Neural progenitor cell (in vitro differentiated cells): ENCODE data around the gene DOCK9. TPM values are rescaled to one million over a fixed set of nuclear protein-coding genes. Genes with fewer than 3 reads are reported as not detected.

Source experiments
- DNase-seq: peaks from one replicate; pipeline ENCODE4 v3.0.0-alpha.2; 2016; ENCODE audit warnings: low spot score
- H2AFZ ChIP-seq: fragments of 200-600 bp; sonication (generic); replicated peaks from 2 replicates; pipeline ENCODE4 v1.6.1; 2016; ENCODE audit warnings: antibody characterized with exemption
- H3F3A ChIP-seq: fragments of 200-600 bp; sonication (generic); 2 replicates; pipeline ENCODE4 v1.6.1; 2016; ENCODE audit warnings: antibody characterized with exemption, low read depth
- H3K27ac ChIP-seq: fragments of 200-600 bp; sonication (generic); 2 replicates; pipeline ENCODE4 v1.5.1; 2016; ENCODE audit warnings: mild to moderate bottlenecking
- H3K27me3 ChIP-seq: fragments of 200-600 bp; sonication (generic); 2 replicates; pipeline ENCODE4 v1.6.1; 2016; ENCODE audit warnings: mild to moderate bottlenecking, moderate library complexity
- H3K36me3 ChIP-seq: fragments of 200-600 bp; sonication (generic); 2 replicates; pipeline ENCODE4 v1.5.1; 2016
- H3K4me1 ChIP-seq: fragments of 200-600 bp; sonication (generic); 2 replicates; pipeline ENCODE4 v1.6.1; 2016; ENCODE audit warnings: mixed run types
- H3K4me2 ChIP-seq: fragments of 200-600 bp; sonication (generic); 2 replicates; pipeline ENCODE4 v1.6.1; 2016
- H3K4me3 ChIP-seq: fragments of 200-600 bp; sonication (generic); 2 replicates; pipeline ENCODE4 v1.5.1; 2016
- H3K79me2 ChIP-seq: fragments of 200-600 bp; sonication (generic); 2 replicates; pipeline ENCODE4 v1.6.1; 2016; ENCODE audit warnings: low read depth
- H3K9ac ChIP-seq: fragments of 200-600 bp; sonication (generic); 2 replicates; pipeline ENCODE4 v1.6.1; 2016
- H3K9me3 ChIP-seq: fragments of 200-600 bp; sonication (generic); 2 replicates; pipeline ENCODE4 v1.5.1; 2016; ENCODE audit warnings: low read depth
- H4K20me1 ChIP-seq: fragments of 200-600 bp; sonication (generic); 2 replicates; pipeline ENCODE4 v1.6.1; 2016; ENCODE audit warnings: low read depth
- H3K27ac Mint-ChIP-seq: 3 replicates; pipeline ENCODE4 v1.8.0; 2021; ENCODE audit warnings: mixed read lengths
- H3K27me3 Mint-ChIP-seq: 2 replicates; pipeline ENCODE4 v1.8.0; 2022; ENCODE audit warnings: low read depth, mild to moderate bottlenecking, inconsistent platforms, moderate library complexity, mixed read lengths; ENCODE audit not compliant: insufficient read depth
- H3K36me3 Mint-ChIP-seq: 3 replicates; pipeline ENCODE4 v1.8.0; 2021; ENCODE audit warnings: mixed read lengths
- H3K4me1 Mint-ChIP-seq: 3 replicates; pipeline ENCODE4 v1.8.0; 2021; ENCODE audit warnings: mixed read lengths
- H3K4me3 Mint-ChIP-seq: 3 replicates; pipeline ENCODE4 v1.8.0; 2021; ENCODE audit warnings: mild to moderate bottlenecking, moderate library complexity, mixed read lengths
- H3K9me3 Mint-ChIP-seq: 3 replicates; pipeline ENCODE4 v1.8.0; 2020; ENCODE audit warnings: mixed read lengths
- EZH2 ChIP-seq: fragments of 200-600 bp; sonication (generic); IDR thresholded peaks from 2 replicates; pipeline ENCODE4 v1.6.1; 2017; ENCODE audit warnings: antibody characterized with exemption, mild to moderate bottlenecking, moderate library complexity
- EZH2phosphoT487 ChIP-seq: fragments of 200-600 bp; sonication (generic); IDR thresholded peaks from 2 replicates; pipeline ENCODE4 v1.6.1; 2017; ENCODE audit warnings: antibody characterized with exemption
- total RNA-seq: library from RNA; depleted of rRNA; stranded (reverse); fragments of >200 nt; gene quantifications from 2 replicates; pipeline ENCODE4 v1.2.3, GENCODE V29; 2015; ENCODE audit warnings: low replicate concordance
- TF ChIP-seq, protein P1 (sequence below): fragments of 200-600 bp; sonication (generic); IDR thresholded peaks from 2 replicates; pipeline ENCODE4 v1.5.1; 2017; ENCODE audit warnings: antibody characterized with exemption, mild to moderate bottlenecking

The DOCK9 gene
- total RNA-seq, 1 donor from 2014 or later = 16.6 TPM

- peaks cover 13% of the 10 kb centered on the region for H3K9me3 Mint-ChIP-seq
Observed at GRCh38 chr13:98875146-98875729, 102.6 kb downstream of the DOCK9 start.

GRCh38 chr13:98874029-98874397 lies 103.9 kb downstream of the DOCK9 start:
- H3F3A ChIP-seq = no peaks in the 10 kb centered on the region
- no peak for DNase-seq
- peaks cover 2% of the 10 kb centered on the region for H3K27me3 Mint-ChIP-seq
- H3K4me1 ChIP-seq = peaks cover 12% of the 10 kb centered on the region
- H3K4me3 Mint-ChIP-seq = no peak overlapping the region
- H3K9me3 ChIP-seq = no peaks in the 10 kb centered on the region
- no peak overlapping the region for H3K9ac ChIP-seq
- no peak overlapping the region for H2AFZ ChIP-seq
- no peaks in the 10 kb centered on the region for H4K20me1 ChIP-seq
- H3K79me2 ChIP-seq = no peaks in the 10 kb centered on the region
- TF ChIP-seq EZH2 = no peak
- H3K9me3 Mint-ChIP-seq = peaks cover 13% of the 10 kb centered on the region
- no peaks in the 10 kb centered on the region for H3K27me3 ChIP-seq
- no peak overlapping the region for H3K27ac Mint-ChIP-seq
- H3K4me2 ChIP-seq = no peak overlapping the region
- no peak overlapping the region for H3K4me3 ChIP-seq
- H3K36me3 ChIP-seq = no peaks in the 10 kb centered on the region
- peaks cover 3% of the 10 kb centered on the region for H3K4me1 Mint-ChIP-seq
- peaks cover 11% of the 10 kb centered on the region for H3K36me3 Mint-ChIP-seq
- no peak overlapping the region for H3K27ac ChIP-seq

More at GRCh38 chr13:98875146-98875729, 102.6 kb downstream of the DOCK9 start:
- no peak overlapping the region for H3K27ac Mint-ChIP-seq
- DNase-seq = no peak
- H3K4me1 Mint-ChIP-seq = peaks cover 8% of the 10 kb centered on the region
- H3K9me3 ChIP-seq = no peaks in the 10 kb centered on the region
- no peak overlapping the region for H2AFZ ChIP-seq
- no peaks in the 10 kb centered on the region for H3K79me2 ChIP-seq
- no peaks in the 10 kb centered on the region for H3K36me3 ChIP-seq
- no peak overlapping the region for H3K9ac ChIP-seq
- H3K4me3 Mint-ChIP-seq = no peak overlapping the region
- H3F3A ChIP-seq = no peaks in the 10 kb centered on the region
- H3K27me3 ChIP-seq = no peaks in the 10 kb centered on the region
- TF ChIP-seq EZH2 (no peak), EZH2phosphoT487 (no peak)
- TF ChIP-seq, protein P1, sequence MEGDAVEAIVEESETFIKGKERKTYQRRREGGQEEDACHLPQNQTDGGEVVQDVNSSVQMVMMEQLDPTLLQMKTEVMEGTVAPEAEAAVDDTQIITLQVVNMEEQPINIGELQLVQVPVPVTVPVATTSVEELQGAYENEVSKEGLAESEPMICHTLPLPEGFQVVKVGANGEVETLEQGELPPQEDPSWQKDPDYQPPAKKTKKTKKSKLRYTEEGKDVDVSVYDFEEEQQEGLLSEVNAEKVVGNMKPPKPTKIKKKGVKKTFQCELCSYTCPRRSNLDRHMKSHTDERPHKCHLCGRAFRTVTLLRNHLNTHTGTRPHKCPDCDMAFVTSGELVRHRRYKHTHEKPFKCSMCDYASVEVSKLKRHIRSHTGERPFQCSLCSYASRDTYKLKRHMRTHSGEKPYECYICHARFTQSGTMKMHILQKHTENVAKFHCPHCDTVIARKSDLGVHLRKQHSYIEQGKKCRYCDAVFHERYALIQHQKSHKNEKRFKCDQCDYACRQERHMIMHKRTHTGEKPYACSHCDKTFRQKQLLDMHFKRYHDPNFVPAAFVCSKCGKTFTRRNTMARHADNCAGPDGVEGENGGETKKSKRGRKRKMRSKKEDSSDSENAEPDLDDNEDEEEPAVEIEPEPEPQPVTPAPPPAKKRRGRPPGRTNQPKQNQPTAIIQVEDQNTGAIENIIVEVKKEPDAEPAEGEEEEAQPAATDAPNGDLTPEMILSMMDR = no peak
- peaks cover 13% of the 10 kb centered on the region for H3K4me1 ChIP-seq
- H3K4me3 ChIP-seq = no peak overlapping the region
- no peak overlapping the region for H3K27ac ChIP-seq
- peaks cover 11% of the 10 kb centered on the region for H3K36me3 Mint-ChIP-seq
- no peak overlapping the region for H3K4me2 ChIP-seq
- H4K20me1 ChIP-seq = no peaks in the 10 kb centered on the region
- peaks cover 2% of the 10 kb centered on the region for H3K27me3 Mint-ChIP-seq

DNA sequence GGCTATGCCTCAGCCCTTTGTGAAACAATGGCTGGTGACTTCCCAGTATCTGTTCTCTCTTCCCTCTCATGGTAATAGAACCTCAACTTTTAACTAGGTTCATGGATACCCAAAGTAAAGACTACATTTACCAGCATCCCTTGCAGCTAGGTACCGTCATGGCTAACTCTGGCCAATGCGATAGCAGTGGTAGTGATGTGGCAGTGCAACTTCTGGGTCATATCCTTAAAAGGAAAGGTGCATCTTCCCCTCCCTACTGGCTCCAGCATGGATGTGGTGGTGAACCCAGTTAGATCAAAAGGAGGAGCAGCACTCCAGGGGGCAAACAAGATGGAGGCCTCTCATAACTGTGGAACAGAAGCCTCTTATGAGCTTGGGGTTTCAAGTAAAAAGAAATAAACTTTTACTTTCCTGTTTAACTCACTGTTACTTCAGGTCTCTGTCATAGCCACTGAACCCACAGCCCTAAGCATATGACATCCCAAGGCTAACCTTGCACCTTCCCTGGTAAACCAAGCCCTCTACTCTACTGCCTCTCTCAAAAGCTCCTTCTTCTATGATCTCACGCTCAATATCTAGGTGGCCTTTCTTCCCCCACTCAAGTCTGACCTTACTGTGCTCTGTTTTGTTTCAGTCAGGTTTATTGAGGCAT lies 104.4 kb downstream of the DOCK9 start:
- Histone ChIP-seq H3K4me2 (no peak overlapping the region), H3K4me3 (no peak overlapping the region), H3K27ac (no peak overlapping the region), H3K9ac (no peak overlapping the region), H3K36me3 (no peaks in the 10 kb centered on the region), H3K27me3 (no peaks in the 10 kb centered on the region), H3K79me2 (no peaks in the 10 kb centered on the region), H4K20me1 (no peaks in the 10 kb centered on the region), H2AFZ (no peak overlapping the region), H3K4me1 (peaks cover 10% of the 10 kb centered on the region), H3K9me3 (no peaks in the 10 kb centered on the region), H3F3A (no peaks in the 10 kb centered on the region)
- no peak for DNase-seq
- Mint-ChIP-seq H3K27ac (no peak overlapping the region), H3K36me3 (peaks cover 11% of the 10 kb centered on the region), H3K4me3 (no peak overlapping the region), H3K27me3 (peaks cover 2% of the 10 kb centered on the region), H3K4me1 (peaks cover 3% of the 10 kb centered on the region), H3K9me3 (peaks cover 13% of the 10 kb centered on the region)
- TF ChIP-seq EZH2phosphoT487 (no peak), EZH2 (no peak)
- TF ChIP-seq, protein P1 = no peak

DNA sequence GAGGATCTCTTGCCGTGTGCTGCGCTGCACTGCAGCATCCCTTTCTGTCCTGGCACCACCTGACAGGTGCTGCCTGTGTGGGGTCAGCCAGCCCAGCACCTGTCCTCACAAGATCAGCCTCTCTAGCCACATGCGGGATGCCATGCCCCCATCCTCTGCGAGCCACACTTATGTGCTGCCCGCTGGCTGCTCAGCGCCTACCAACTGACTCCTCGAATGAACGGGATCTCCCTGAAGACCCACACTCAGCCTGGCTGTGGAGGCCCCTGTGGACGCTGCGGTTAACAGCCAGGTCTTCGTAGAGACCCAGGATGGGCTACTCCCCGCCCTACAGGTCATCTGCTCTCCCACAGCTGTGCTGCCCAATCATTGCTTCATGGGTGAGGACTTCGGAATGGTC lies 106.1 kb downstream of the DOCK9 start:
- Mint-ChIP-seq H3K27me3 (peaks cover 2% of the 10 kb centered on the region), H3K9me3 (peaks cover 13% of the 10 kb centered on the region), H3K36me3 (peaks cover 11% of the 10 kb centered on the region), H3K4me1 (peaks cover 3% of the 10 kb centered on the region), H3K4me3 (no peak overlapping the region), H3K27ac (no peak overlapping the region)
- Histone ChIP-seq H3K79me2 (no peaks in the 10 kb centered on the region), H2AFZ (no peak overlapping the region), H4K20me1 (no peaks in the 10 kb centered on the region), H3K4me2 (no peak overlapping the region), H3K9ac (no peak overlapping the region), H3K27ac (no peak overlapping the region), H3K27me3 (no peaks in the 10 kb centered on the region), H3K4me1 (peaks cover 6% of the 10 kb centered on the region), H3F3A (no peaks in the 10 kb centered on the region), H3K4me3 (no peak overlapping the region), H3K9me3 (no peaks in the 10 kb centered on the region), H3K36me3 (no peaks in the 10 kb centered on the region)
- TF ChIP-seq, protein P1 = no peak
- no peak for TF ChIP-seq EZH2phosphoT487
- no peak for TF ChIP-seq EZH2
- DNase-seq = no peak
